Esophagus squamous epithelium (tissue), 4 donors: ENCODE measurements around the gene SAMD11.

ENCODE experiments used
- POLR2A ChIP-seq, 4 donors: fragments of 450-650 bp; IDR thresholded peaks; one replicate each; pipeline ENCODE4 v1.6.1; 2017; ENCODE audit warnings: antibody characterized with exemption in 4 of 4, mild to moderate bottlenecking in 4 of 4, moderate library complexity in 3 of 4
- TF ChIP-seq, protein P1 (sequence below), 6 experiments: fragments of 450-650 bp in 4 of 6; fragments of 200-600 bp in 2 of 6; sonication (generic) in 2 of 6; IDR thresholded peaks; one replicate each; pipeline ENCODE4 v1.5.1; 2016 to 2019; ENCODE audit warnings: antibody characterized with exemption in 6 of 6, mild to moderate bottlenecking in 4 of 6, moderate library complexity in 4 of 6

DNA sequence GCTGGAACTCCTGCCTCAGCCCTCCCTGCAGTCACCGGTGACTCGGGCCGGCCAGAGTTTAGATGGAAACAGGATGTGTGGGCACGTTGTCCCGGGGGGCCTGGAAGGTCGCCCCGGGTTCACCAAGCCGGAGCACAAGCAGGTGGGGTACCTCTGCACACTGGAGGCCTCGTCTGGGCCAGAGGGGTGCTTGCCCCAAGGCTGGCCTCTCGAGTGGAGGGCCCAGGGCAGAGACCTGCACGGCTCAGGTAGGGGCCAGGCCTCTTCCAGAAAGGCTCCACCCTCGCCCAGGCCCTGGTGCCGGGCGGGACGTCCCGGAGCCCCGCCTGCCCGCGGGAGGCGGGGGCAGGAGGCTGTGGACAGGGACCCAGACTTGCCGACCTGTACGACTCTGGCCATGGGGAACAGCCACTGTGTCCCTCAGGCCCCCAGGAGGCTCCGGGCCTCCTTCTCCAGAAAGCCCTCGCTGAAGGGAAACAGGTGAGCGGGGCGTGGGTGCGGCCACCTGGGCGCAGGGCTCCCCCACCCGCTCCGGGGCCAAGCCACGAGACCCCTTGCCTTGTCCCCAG is 42.5 kb downstream of the SAMD11 start, which contains the start of gene PLEKHN1:
- TF ChIP-seq POLR2A (IDR thresholded peaks at IDR 0.05), result peak in 1 of 4 donors; percentile 46
- TF ChIP-seq, protein P1, sequence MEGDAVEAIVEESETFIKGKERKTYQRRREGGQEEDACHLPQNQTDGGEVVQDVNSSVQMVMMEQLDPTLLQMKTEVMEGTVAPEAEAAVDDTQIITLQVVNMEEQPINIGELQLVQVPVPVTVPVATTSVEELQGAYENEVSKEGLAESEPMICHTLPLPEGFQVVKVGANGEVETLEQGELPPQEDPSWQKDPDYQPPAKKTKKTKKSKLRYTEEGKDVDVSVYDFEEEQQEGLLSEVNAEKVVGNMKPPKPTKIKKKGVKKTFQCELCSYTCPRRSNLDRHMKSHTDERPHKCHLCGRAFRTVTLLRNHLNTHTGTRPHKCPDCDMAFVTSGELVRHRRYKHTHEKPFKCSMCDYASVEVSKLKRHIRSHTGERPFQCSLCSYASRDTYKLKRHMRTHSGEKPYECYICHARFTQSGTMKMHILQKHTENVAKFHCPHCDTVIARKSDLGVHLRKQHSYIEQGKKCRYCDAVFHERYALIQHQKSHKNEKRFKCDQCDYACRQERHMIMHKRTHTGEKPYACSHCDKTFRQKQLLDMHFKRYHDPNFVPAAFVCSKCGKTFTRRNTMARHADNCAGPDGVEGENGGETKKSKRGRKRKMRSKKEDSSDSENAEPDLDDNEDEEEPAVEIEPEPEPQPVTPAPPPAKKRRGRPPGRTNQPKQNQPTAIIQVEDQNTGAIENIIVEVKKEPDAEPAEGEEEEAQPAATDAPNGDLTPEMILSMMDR (IDR thresholded peaks at IDR 0.05), result no peak
